ENCODE measurements around the gene TET2.

- TF ChIP-seq POLR2A (IDR thresholded peaks at IDR 0.05) (no peak), POLR2AphosphoS5 (IDR thresholded peaks at IDR 0.05) (no peak), EP300 (IDR thresholded peaks at IDR 0.05) (no peak)
- TF ChIP-seq, protein P1, sequence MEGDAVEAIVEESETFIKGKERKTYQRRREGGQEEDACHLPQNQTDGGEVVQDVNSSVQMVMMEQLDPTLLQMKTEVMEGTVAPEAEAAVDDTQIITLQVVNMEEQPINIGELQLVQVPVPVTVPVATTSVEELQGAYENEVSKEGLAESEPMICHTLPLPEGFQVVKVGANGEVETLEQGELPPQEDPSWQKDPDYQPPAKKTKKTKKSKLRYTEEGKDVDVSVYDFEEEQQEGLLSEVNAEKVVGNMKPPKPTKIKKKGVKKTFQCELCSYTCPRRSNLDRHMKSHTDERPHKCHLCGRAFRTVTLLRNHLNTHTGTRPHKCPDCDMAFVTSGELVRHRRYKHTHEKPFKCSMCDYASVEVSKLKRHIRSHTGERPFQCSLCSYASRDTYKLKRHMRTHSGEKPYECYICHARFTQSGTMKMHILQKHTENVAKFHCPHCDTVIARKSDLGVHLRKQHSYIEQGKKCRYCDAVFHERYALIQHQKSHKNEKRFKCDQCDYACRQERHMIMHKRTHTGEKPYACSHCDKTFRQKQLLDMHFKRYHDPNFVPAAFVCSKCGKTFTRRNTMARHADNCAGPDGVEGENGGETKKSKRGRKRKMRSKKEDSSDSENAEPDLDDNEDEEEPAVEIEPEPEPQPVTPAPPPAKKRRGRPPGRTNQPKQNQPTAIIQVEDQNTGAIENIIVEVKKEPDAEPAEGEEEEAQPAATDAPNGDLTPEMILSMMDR (IDR thresholded peaks at IDR 0.05) = no peak
Observed at GRCh38 chr4:105267280-105267679, 120.6 kb downstream of the TET2 start.
